Activated CD8-positive, alpha-beta memory T cell treated with anti-CD3 and anti-CD28 coated beads for 1 hour (primary cell): Measurements from ENCODE around the gene RNGTT.
"Not testable (repeated sequence)": the region's sequence is repeated elsewhere in the genome, so short reads cannot be mapped to it uniquely, and the experiment has no call there.

Experiments
- DNase-seq, 2 donors: peaks; one replicate each; pipeline ENCODE4 v3.0.0-alpha.2; 2020; ENCODE audit warnings: low read depth in 1 of 2; ENCODE audit errors: extremely low read depth in 1 of 2

The RNGTT gene

GRCh38 chr6:88741939-88742338 lies 221.5 kb downstream of the RNGTT start:
- no peak for DNase-seq

- no peak for DNase-seq
These were observed 222.3 kb downstream of the RNGTT start for GRCh38 chr6:88741071-88741470.

- DNase-seq = no peak
These were observed 228.9 kb downstream of the RNGTT start for GRCh38 chr6:88734544-88734943.

GRCh38 chr6:88730611-88731011 lies 232.8 kb downstream of the RNGTT start:
- no peak for DNase-seq

- DNase-seq = no peak
These were observed 234.7 kb downstream of the RNGTT start for GRCh38 chr6:88728756-88729155.

GRCh38 chr6:88726409-88726808 lies 237.0 kb downstream of the RNGTT start:
- DNase-seq = not testable (repeated sequence)

GRCh38 chr6:88725111-88725975 lies 238.1 kb downstream of the RNGTT start:
- no peak for DNase-seq

- DNase-seq = no peak
These were observed 240.7 kb downstream of the RNGTT start for GRCh38 chr6:88722686-88723085.

GRCh38 chr6:88716399-88716798 lies 247.0 kb downstream of the RNGTT start:
- not testable (repeated sequence) for DNase-seq

- DNase-seq = no peak
These were observed 251.0 kb downstream of the RNGTT start for GRCh38 chr6:88712243-88712936.

- DNase-seq = no peak
These were observed 253.6 kb downstream of the RNGTT start for GRCh38 chr6:88709819-88710246.

- no peak for DNase-seq
These were observed 255.1 kb downstream of the RNGTT start for GRCh38 chr6:88708197-88708744.

GRCh38 chr6:88705601-88706000 lies 257.8 kb downstream of the RNGTT start:
- no peak for DNase-seq

- DNase-seq = no peak
These were observed 258.4 kb downstream of the RNGTT start for GRCh38 chr6:88704980-88705379.

- no peak for DNase-seq
These were observed 260.4 kb downstream of the RNGTT start for GRCh38 chr6:88702956-88703556.

- no peak for DNase-seq
These were observed 264.8 kb downstream of the RNGTT start for GRCh38 chr6:88698661-88699060.

- DNase-seq = no peak
These were observed 267.5 kb downstream of the RNGTT start for GRCh38 chr6:88695937-88696336.

GRCh38 chr6:88683734-88684133 lies 279.7 kb downstream of the RNGTT start:
- DNase-seq = no peak

- no peak for DNase-seq
These were observed 282.8 kb downstream of the RNGTT start for GRCh38 chr6:88680654-88681053.

- no peak for DNase-seq
These were observed 283.6 kb downstream of the RNGTT start for GRCh38 chr6:88679841-88680240.

GRCh38 chr6:88677356-88677755 lies 286.1 kb downstream of the RNGTT start:
- DNase-seq = no peak
